ENCODE measurements around the gene HJV. TPM values are rescaled to one million over a fixed set of nuclear protein-coding genes. Genes with fewer than 3 reads are reported as not detected.

HJV gene
- total RNA-seq, 1 experiment from 2014 or later, result not detected

- BruUV-seq (replicated peaks), result no TSS peak
- H2AFZ ChIP-seq (ENCODE audit: low read length), result no peak overlapping the region
- no peak for TF ChIP-seq CTCF (conservative IDR thresholded peaks at IDR 0.05; ENCODE audit: low read depth, low read length)
- no peak for TF ChIP-seq EZH2phosphoT487 (IDR thresholded peaks at IDR 0.05; ENCODE audit: borderline replicate concordance, low read length)
- no peak for TF ChIP-seq EZH2 (IDR thresholded peaks at IDR 0.05; ENCODE audit: low read length, unreplicated experiment)
- H3K4me3 ChIP-seq (ENCODE audit: low read length), result no peak overlapping the region
- POLR2A ChIA-PET (ENCODE audit: unreplicated experiment), result no interaction called here
- H3K9me3 ChIP-seq (ENCODE audit: low read length), result no peaks in the 10 kb centered on the region
- H3K4me2 ChIP-seq (ENCODE audit: low read length), result no peak overlapping the region
- intact Hi-C loops (cut with micrococcal nuclease), result no loop called here
- H3F3A ChIP-seq (ENCODE audit: low read length, unreplicated experiment), result peaks cover 9% of the 10 kb centered on the region
- peaks cover 25% of the 10 kb centered on the region for H3K4me1 ChIP-seq (ENCODE audit: insufficient read depth, low read length)
- CTCF ChIA-PET, result interaction anchor here (0.6 kb wide), 1 partner anchor 41 kb away, joined by 3 read pairs; no protein-coding TSS in a partner anchor
- H4K20me1 ChIP-seq (ENCODE audit: low read length), result peaks cover 34% of the 10 kb centered on the region
- H3K9me2 ChIP-seq (replicated peaks; ENCODE audit: low read length), result no peaks in the 10 kb centered on the region
- no peak for DNase-seq
- no peak overlapping the region for H3K9ac ChIP-seq (ENCODE audit: low read length)
- H3K36me3 ChIP-seq (ENCODE audit: low read depth, low read length), result peaks cover 34% of the 10 kb centered on the region
- no peaks in the 10 kb centered on the region for H3K27me3 ChIP-seq (ENCODE audit: low read length)
- ATAC-seq, result no peak
- peaks cover 41% of the 10 kb centered on the region for H3K79me2 ChIP-seq (ENCODE audit: low read length)
- H3K27ac ChIP-seq (ENCODE audit: low read length), result no peak overlapping the region
These were observed 29.7 kb downstream of the HJV start for GRCh38 chr1:145991735-145992412.

GRCh38 chr1:145990249-145990855, 31.2 kb downstream of the HJV start:
- H3F3A ChIP-seq (ENCODE audit: low read length, unreplicated experiment), result peaks cover 9% of the 10 kb centered on the region
- DNase-seq (no peak), ATAC-seq (no peak)
- H3K79me2 ChIP-seq (ENCODE audit: low read length), result peaks cover 26% of the 10 kb centered on the region
- ChIA-PET CTCF (interaction anchor here (0.6 kb wide), 1 partner anchor 42 kb away, joined by 3 read pairs; no protein-coding TSS in a partner anchor), POLR2A (ENCODE audit: unreplicated experiment) (no interaction called here)
- BruUV-seq (replicated peaks), result no TSS peak
- no peaks in the 10 kb centered on the region for H3K27me3 ChIP-seq (ENCODE audit: low read length)
- H2AFZ ChIP-seq (ENCODE audit: low read length), result no peak overlapping the region
- peaks cover 31% of the 10 kb centered on the region for H3K36me3 ChIP-seq (ENCODE audit: low read depth, low read length)
- peaks cover 26% of the 10 kb centered on the region for H4K20me1 ChIP-seq (ENCODE audit: low read length)
- H3K9me2 ChIP-seq (replicated peaks; ENCODE audit: low read length), result no peaks in the 10 kb centered on the region
- H3K4me2 ChIP-seq (ENCODE audit: low read length), result no peak overlapping the region
- intact Hi-C loops (cut with micrococcal nuclease), result no loop called here
- no peak overlapping the region for H3K9ac ChIP-seq (ENCODE audit: low read length)
- no peak overlapping the region for H3K4me3 ChIP-seq (ENCODE audit: low read length)
- no peak overlapping the region for H3K27ac ChIP-seq (ENCODE audit: low read length)
- H3K4me1 ChIP-seq (ENCODE audit: insufficient read depth, low read length), result peaks cover 34% of the 10 kb centered on the region
- no peak for TF ChIP-seq EZH2phosphoT487 (IDR thresholded peaks at IDR 0.05; ENCODE audit: borderline replicate concordance, low read length)
- no peak for TF ChIP-seq EZH2 (IDR thresholded peaks at IDR 0.05; ENCODE audit: low read length, unreplicated experiment)
- no peak for TF ChIP-seq CTCF (conservative IDR thresholded peaks at IDR 0.05; ENCODE audit: low read depth, low read length)
- H3K9me3 ChIP-seq (ENCODE audit: low read length), result no peaks in the 10 kb centered on the region

- H3K9ac ChIP-seq (ENCODE audit: low read length), result no peak overlapping the region
- ATAC-seq (no peak), DNase-seq (no peak)
- TF ChIP-seq CTCF (conservative IDR thresholded peaks at IDR 0.05; ENCODE audit: low read depth, low read length) (no peak), EZH2phosphoT487 (IDR thresholded peaks at IDR 0.05; ENCODE audit: borderline replicate concordance, low read length) (no peak), EZH2 (IDR thresholded peaks at IDR 0.05; ENCODE audit: low read length, unreplicated experiment) (no peak)
- H3K27ac ChIP-seq (ENCODE audit: low read length), result no peak overlapping the region
- H3K27me3 ChIP-seq (ENCODE audit: low read length), result no peaks in the 10 kb centered on the region
- H3K79me2 ChIP-seq (ENCODE audit: low read length), result peaks cover 10% of the 10 kb centered on the region
- H3K36me3 ChIP-seq (ENCODE audit: low read depth, low read length), result peaks cover 15% of the 10 kb centered on the region
- H3K9me3 ChIP-seq (ENCODE audit: low read length), result no peaks in the 10 kb centered on the region
- intact Hi-C loops (cut with micrococcal nuclease), result no loop called here
- BruUV-seq (replicated peaks), result no TSS peak
- peaks cover 9% of the 10 kb centered on the region for H3F3A ChIP-seq (ENCODE audit: low read length, unreplicated experiment)
- ChIA-PET CTCF (interaction anchor here (0.9 kb wide), 1 partner anchor 9 kb away, joined by 3 read pairs; no protein-coding TSS in a partner anchor), POLR2A (ENCODE audit: unreplicated experiment) (no interaction called here)
- H4K20me1 ChIP-seq (ENCODE audit: low read length), result peaks cover 10% of the 10 kb centered on the region
- no peak overlapping the region for H2AFZ ChIP-seq (ENCODE audit: low read length)
- no peak overlapping the region for H3K4me3 ChIP-seq (ENCODE audit: low read length)
- H3K4me2 ChIP-seq (ENCODE audit: low read length), result no peak overlapping the region
- H3K4me1 ChIP-seq (ENCODE audit: insufficient read depth, low read length), result peaks cover 29% of the 10 kb centered on the region
- no peaks in the 10 kb centered on the region for H3K9me2 ChIP-seq (replicated peaks; ENCODE audit: low read length)
These were observed 32.8 kb downstream of the HJV start for GRCh38 chr1:145988773-145989172.
